ENCODE data around the gene SEC14L2. TPM values are rescaled to one million over a fixed set of nuclear protein-coding genes. Genes with fewer than 3 reads are reported as not detected.

The SEC14L2 gene
- polyA plus RNA-seq, 1 donor from 2014 or later: 2.7 TPM

- no peaks in the 10 kb centered on the region for H3K36me3 ChIP-seq (ENCODE audit: insufficient read depth, low read length)
- H3K9me3 ChIP-seq (ENCODE audit: low read length): no peaks in the 10 kb centered on the region
- no peaks in the 10 kb centered on the region for H3F3A ChIP-seq (ENCODE audit: insufficient read depth, low read length, poor library complexity, severe bottlenecking)
- no peaks in the 10 kb centered on the region for H4K20me1 ChIP-seq (ENCODE audit: insufficient read depth)
- H2AFZ ChIP-seq (ENCODE audit: low read depth, low read length): no peak overlapping the region
- no peaks in the 10 kb centered on the region for H3K9me2 ChIP-seq (ENCODE audit: insufficient read depth, low read length)
- H3K79me2 ChIP-seq (replicated peaks; ENCODE audit: insufficient read depth, low read length): no peaks in the 10 kb centered on the region
- TF ChIP-seq SMC3 (conservative IDR thresholded peaks at IDR 0.05; ENCODE audit: poor library complexity) (no peak), EZH2 (IDR thresholded peaks at IDR 0.05; ENCODE audit: borderline replicate concordance, insufficient read depth, low read length, poor library complexity, severe bottlenecking) (no peak), TAF1 (IDR thresholded peaks at IDR 0.05; ENCODE audit: low read depth) (no peak), REST (IDR thresholded peaks at IDR 0.05; ENCODE audit: borderline replicate concordance) (no peak), MXI1 (conservative IDR thresholded peaks at IDR 0.05; ENCODE audit: poor library complexity, severe bottlenecking) (no peak), EP300 (conservative IDR thresholded peaks at IDR 0.05; ENCODE audit: poor library complexity, severe bottlenecking) (no peak), RAD21 (conservative IDR thresholded peaks at IDR 0.05) (no peak), POLR2AphosphoS5 (IDR thresholded peaks at IDR 0.05) (no peak)
- TF ChIP-seq, protein P1, sequence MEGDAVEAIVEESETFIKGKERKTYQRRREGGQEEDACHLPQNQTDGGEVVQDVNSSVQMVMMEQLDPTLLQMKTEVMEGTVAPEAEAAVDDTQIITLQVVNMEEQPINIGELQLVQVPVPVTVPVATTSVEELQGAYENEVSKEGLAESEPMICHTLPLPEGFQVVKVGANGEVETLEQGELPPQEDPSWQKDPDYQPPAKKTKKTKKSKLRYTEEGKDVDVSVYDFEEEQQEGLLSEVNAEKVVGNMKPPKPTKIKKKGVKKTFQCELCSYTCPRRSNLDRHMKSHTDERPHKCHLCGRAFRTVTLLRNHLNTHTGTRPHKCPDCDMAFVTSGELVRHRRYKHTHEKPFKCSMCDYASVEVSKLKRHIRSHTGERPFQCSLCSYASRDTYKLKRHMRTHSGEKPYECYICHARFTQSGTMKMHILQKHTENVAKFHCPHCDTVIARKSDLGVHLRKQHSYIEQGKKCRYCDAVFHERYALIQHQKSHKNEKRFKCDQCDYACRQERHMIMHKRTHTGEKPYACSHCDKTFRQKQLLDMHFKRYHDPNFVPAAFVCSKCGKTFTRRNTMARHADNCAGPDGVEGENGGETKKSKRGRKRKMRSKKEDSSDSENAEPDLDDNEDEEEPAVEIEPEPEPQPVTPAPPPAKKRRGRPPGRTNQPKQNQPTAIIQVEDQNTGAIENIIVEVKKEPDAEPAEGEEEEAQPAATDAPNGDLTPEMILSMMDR (IDR thresholded peaks at IDR 0.05; ENCODE audit: poor library complexity, severe bottlenecking): no peak
- H3K4me3 ChIP-seq (ENCODE audit: low read length): no peak overlapping the region
- no peak overlapping the region for H3K27ac ChIP-seq (ENCODE audit: low read length)
- H3K9ac ChIP-seq (ENCODE audit: low read length): no peak overlapping the region
- no peak overlapping the region for H3K4me2 ChIP-seq (ENCODE audit: low read length)
- H3K27me3 ChIP-seq (ENCODE audit: insufficient read depth, low read depth, low read length): no peaks in the 10 kb centered on the region
Measured at GRCh38 chr22:30453731-30454510, 57.1 kb downstream of the SEC14L2 start.

DNA sequence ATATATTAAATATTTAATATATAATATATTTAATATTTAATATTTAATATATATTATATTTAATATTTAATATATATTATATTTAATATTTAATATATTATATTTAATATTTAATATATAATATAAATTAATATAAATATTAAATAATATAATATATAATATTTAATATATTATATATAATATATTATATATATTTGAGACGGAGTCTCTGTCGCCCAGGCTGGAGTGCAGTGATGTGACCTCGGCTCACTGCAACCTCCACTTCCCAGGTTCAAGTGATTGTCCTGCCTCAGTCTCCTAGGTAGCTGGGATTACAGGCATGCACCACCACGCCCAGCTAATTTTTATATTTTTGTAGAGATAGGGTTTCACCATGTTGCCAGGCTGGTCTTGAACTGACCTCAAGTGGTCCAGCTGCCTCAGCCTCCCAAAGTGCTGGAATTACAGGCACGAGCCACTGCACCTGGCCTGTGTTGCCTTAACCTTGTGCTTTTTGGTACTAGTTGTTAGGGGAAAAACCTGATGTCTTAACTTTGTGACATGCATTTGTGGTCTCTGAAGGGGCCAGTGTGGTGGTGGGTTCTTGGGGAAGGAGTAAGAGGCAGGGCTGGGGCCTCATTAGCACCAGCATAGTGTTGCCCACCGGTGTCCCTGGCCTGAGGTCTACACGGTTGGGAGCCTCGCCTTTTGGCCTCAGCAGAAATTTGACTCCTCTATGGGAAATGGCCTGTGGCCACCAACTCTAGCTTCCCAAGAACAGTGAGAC lies 58.4 kb downstream of the SEC14L2 start:
- H3K4me3 ChIP-seq (ENCODE audit: low read length): no peak overlapping the region
- no peaks in the 10 kb centered on the region for H3K9me2 ChIP-seq (ENCODE audit: insufficient read depth, low read length)
- H3K27me3 ChIP-seq (ENCODE audit: insufficient read depth, low read depth, low read length): no peaks in the 10 kb centered on the region
- no peak overlapping the region for H3K9ac ChIP-seq (ENCODE audit: low read length)
- no peaks in the 10 kb centered on the region for H3F3A ChIP-seq (ENCODE audit: insufficient read depth, low read length, poor library complexity, severe bottlenecking)
- no peak overlapping the region for H2AFZ ChIP-seq (ENCODE audit: low read depth, low read length)
- no peak overlapping the region for H3K4me2 ChIP-seq (ENCODE audit: low read length)
- no peaks in the 10 kb centered on the region for H4K20me1 ChIP-seq (ENCODE audit: insufficient read depth)
- TF ChIP-seq EP300 (conservative IDR thresholded peaks at IDR 0.05; ENCODE audit: poor library complexity, severe bottlenecking): no peak
- TF ChIP-seq SMC3 (conservative IDR thresholded peaks at IDR 0.05; ENCODE audit: poor library complexity): no peak
- TF ChIP-seq, protein P1 (IDR thresholded peaks at IDR 0.05; ENCODE audit: poor library complexity, severe bottlenecking): no peak
- no peak for TF ChIP-seq MXI1 (conservative IDR thresholded peaks at IDR 0.05; ENCODE audit: poor library complexity, severe bottlenecking)
- no peak for TF ChIP-seq POLR2AphosphoS5 (IDR thresholded peaks at IDR 0.05)
- no peak for TF ChIP-seq REST (IDR thresholded peaks at IDR 0.05; ENCODE audit: borderline replicate concordance)
- no peak for TF ChIP-seq RAD21 (conservative IDR thresholded peaks at IDR 0.05)
- no peak for TF ChIP-seq EZH2 (IDR thresholded peaks at IDR 0.05; ENCODE audit: borderline replicate concordance, insufficient read depth, low read length, poor library complexity, severe bottlenecking)
- no peak for TF ChIP-seq TAF1 (IDR thresholded peaks at IDR 0.05; ENCODE audit: low read depth)
- H3K36me3 ChIP-seq (ENCODE audit: insufficient read depth, low read length): no peaks in the 10 kb centered on the region
- H3K9me3 ChIP-seq (ENCODE audit: low read length): no peaks in the 10 kb centered on the region
- H3K79me2 ChIP-seq (replicated peaks; ENCODE audit: insufficient read depth, low read length): no peaks in the 10 kb centered on the region
- no peak overlapping the region for H3K27ac ChIP-seq (ENCODE audit: low read length)
